ENCODE results near the gene PLD2.

DNA sequence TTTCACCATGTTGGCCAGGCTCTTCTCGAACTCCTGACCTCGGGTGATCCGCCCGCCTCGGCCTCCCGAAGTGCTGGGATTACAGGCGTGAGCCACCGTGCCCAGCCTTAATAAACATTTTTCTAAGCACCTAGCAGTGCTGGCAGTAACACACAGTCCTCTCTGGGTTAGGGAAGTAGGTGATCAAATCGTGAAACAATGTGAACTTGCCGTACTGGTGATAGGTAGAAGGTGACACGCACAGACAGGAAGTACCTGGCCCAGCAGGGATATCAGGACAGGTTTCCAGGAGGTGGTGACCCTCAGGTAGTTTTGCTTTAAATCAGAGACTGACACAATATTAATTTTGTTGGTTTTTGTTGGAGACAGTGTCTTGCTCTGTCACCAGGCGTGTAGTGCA lies 4.5 kb downstream of the PLD2 start:
- TF ChIP-seq, protein P1, sequence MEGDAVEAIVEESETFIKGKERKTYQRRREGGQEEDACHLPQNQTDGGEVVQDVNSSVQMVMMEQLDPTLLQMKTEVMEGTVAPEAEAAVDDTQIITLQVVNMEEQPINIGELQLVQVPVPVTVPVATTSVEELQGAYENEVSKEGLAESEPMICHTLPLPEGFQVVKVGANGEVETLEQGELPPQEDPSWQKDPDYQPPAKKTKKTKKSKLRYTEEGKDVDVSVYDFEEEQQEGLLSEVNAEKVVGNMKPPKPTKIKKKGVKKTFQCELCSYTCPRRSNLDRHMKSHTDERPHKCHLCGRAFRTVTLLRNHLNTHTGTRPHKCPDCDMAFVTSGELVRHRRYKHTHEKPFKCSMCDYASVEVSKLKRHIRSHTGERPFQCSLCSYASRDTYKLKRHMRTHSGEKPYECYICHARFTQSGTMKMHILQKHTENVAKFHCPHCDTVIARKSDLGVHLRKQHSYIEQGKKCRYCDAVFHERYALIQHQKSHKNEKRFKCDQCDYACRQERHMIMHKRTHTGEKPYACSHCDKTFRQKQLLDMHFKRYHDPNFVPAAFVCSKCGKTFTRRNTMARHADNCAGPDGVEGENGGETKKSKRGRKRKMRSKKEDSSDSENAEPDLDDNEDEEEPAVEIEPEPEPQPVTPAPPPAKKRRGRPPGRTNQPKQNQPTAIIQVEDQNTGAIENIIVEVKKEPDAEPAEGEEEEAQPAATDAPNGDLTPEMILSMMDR (conservative IDR thresholded peaks at IDR 0.05 in 1 of 2, IDR thresholded peaks at IDR 0.05 in 1 of 2; ENCODE audit: low read depth in 1 of 2, low read length in 2 of 2) = no peak
- no peak for TF ChIP-seq EZH2 (IDR thresholded peaks at IDR 0.05; ENCODE audit: low read length, missing control alignments)
